Memory B cell (primary cell): ENCODE measurements around the gene CPT1A.

ENCODE experiments used
- ATAC-seq: fragments of 150-1000 bp; cut with Tn5 transposase; 2 replicates; pipeline ENCODE4 v1.10.0; 2021; ENCODE audit warnings: low read depth, mild to moderate bottlenecking, moderate library complexity
- DNase-seq, 2 donors: peaks; one replicate each; pipeline ENCODE4 v3.0.0; 2022; ENCODE audit warnings: low spot score in 2 of 2
- H3K27ac Mint-ChIP-seq: one replicate; pipeline ENCODE4 v1.8.0; 2022; ENCODE audit warnings: mild to moderate bottlenecking, moderate library complexity, mixed read lengths
- H3K27me3 Mint-ChIP-seq: one replicate; pipeline ENCODE4 v1.8.0; 2022; ENCODE audit warnings: mixed read lengths
- H3K36me3 Mint-ChIP-seq: one replicate; pipeline ENCODE4 v1.8.0; 2022; ENCODE audit warnings: mild to moderate bottlenecking, mixed read lengths
- H3K4me1 Mint-ChIP-seq: one replicate; pipeline ENCODE4 v1.8.0; 2022; ENCODE audit warnings: mixed read lengths
- H3K4me3 Mint-ChIP-seq: one replicate; pipeline ENCODE4 v1.8.0; 2022; ENCODE audit warnings: mild to moderate bottlenecking, moderate library complexity, mixed read lengths
- H3K9me3 Mint-ChIP-seq: one replicate; pipeline ENCODE4 v1.8.0; 2022; ENCODE audit warnings: mixed read lengths

CPT1A gene

GRCh38 chr11:68843703-68844312, 2.1 kb upstream of the CPT1A start:
- Mint-ChIP-seq H3K27me3 (no peaks in the 10 kb centered on the region), H3K9me3 (no peaks in the 10 kb centered on the region), H3K36me3 (no peaks in the 10 kb centered on the region), H3K4me3 (peak overlapping the region; percentile 97), H3K27ac (peak overlapping the region; percentile 53), H3K4me1 (peaks cover 8% of the 10 kb centered on the region)
- ATAC-seq = peak; percentile 62
- peak; percentile 62 to 67 for DNase-seq

- DNase-seq = peak in 1 of 2 donors; percentile 32
- no peak for ATAC-seq
- Mint-ChIP-seq H3K27me3 (no peaks in the 10 kb centered on the region), H3K4me1 (peaks cover 8% of the 10 kb centered on the region), H3K27ac (peak overlapping the region; percentile 53), H3K4me3 (peak overlapping the region; percentile 97), H3K9me3 (no peaks in the 10 kb centered on the region), H3K36me3 (no peaks in the 10 kb centered on the region)
These were observed 1.4 kb upstream of the CPT1A start for GRCh38 chr11:68843052-68843561.

- DNase-seq (no peak), ATAC-seq (no peak)
- H3K4me1 Mint-ChIP-seq = peaks cover 14% of the 10 kb centered on the region
- no peaks in the 10 kb centered on the region for H3K9me3 Mint-ChIP-seq
- H3K27ac Mint-ChIP-seq = peak overlapping the region; percentile 7
- H3K4me3 Mint-ChIP-seq = peak overlapping the region; percentile 97
- no peaks in the 10 kb centered on the region for H3K27me3 Mint-ChIP-seq
- H3K36me3 Mint-ChIP-seq = no peaks in the 10 kb centered on the region
These were observed 823 bp upstream of the CPT1A start for GRCh38 chr11:68842427-68843051.

- Mint-ChIP-seq H3K4me3 (peak overlapping the region; percentile 88), H3K9me3 (no peaks in the 10 kb centered on the region), H3K27ac (peak overlapping the region; percentile 83), H3K36me3 (no peaks in the 10 kb centered on the region), H3K4me1 (peaks cover 17% of the 10 kb centered on the region), H3K27me3 (no peaks in the 10 kb centered on the region)
- ATAC-seq (no peak), DNase-seq (peak in 1 of 2 donors; percentile 37)
These were observed 759 bp downstream of the CPT1A start for GRCh38 chr11:68840661-68841653.

GRCh38 chr11:68839911-68840641, 1.6 kb downstream of the CPT1A start:
- H3K4me3 Mint-ChIP-seq = peak overlapping the region; percentile 88
- DNase-seq = no peak

GRCh38 chr11:68839054-68839865, 2.5 kb downstream of the CPT1A start:
- H3K27me3 Mint-ChIP-seq = no peaks in the 10 kb centered on the region
- DNase-seq = peak; percentile 83 to 88
- no peaks in the 10 kb centered on the region for H3K36me3 Mint-ChIP-seq
- H3K9me3 Mint-ChIP-seq = no peaks in the 10 kb centered on the region
- peaks cover 24% of the 10 kb centered on the region for H3K4me1 Mint-ChIP-seq
- H3K4me3 Mint-ChIP-seq = peak overlapping the region; percentile 88
- peak overlapping the region; percentile 83 for H3K27ac Mint-ChIP-seq
- ATAC-seq = peak; percentile 63

More at GRCh38 chr11:68839911-68840641, 1.6 kb downstream of the CPT1A start:
- H3K27ac Mint-ChIP-seq = peak overlapping the region; percentile 83
- H3K9me3 Mint-ChIP-seq = no peaks in the 10 kb centered on the region
- no peaks in the 10 kb centered on the region for H3K27me3 Mint-ChIP-seq
- peaks cover 24% of the 10 kb centered on the region for H3K4me1 Mint-ChIP-seq
- ATAC-seq = peak; percentile 3
- H3K36me3 Mint-ChIP-seq = no peaks in the 10 kb centered on the region

GRCh38 chr11:68838572-68838964, 3.1 kb downstream of the CPT1A start:
- Mint-ChIP-seq H3K36me3 (no peaks in the 10 kb centered on the region), H3K4me3 (peak overlapping the region; percentile 88), H3K27me3 (no peaks in the 10 kb centered on the region), H3K27ac (peak overlapping the region; percentile 83), H3K4me1 (peaks cover 21% of the 10 kb centered on the region), H3K9me3 (no peaks in the 10 kb centered on the region)
- DNase-seq (no peak), ATAC-seq (no peak)

- Mint-ChIP-seq H3K27me3 (no peaks in the 10 kb centered on the region), H3K9me3 (no peaks in the 10 kb centered on the region), H3K27ac (peak overlapping the region; percentile 83), H3K4me1 (peaks cover 18% of the 10 kb centered on the region), H3K36me3 (no peaks in the 10 kb centered on the region), H3K4me3 (peak overlapping the region; percentile 59)
- ATAC-seq (no peak), DNase-seq (no peak)
These were observed 3.8 kb downstream of the CPT1A start for GRCh38 chr11:68837583-68838571.

GRCh38 chr11:68835749-68836148, 6.0 kb downstream of the CPT1A start:
- H3K27me3 Mint-ChIP-seq = no peaks in the 10 kb centered on the region
- H3K4me3 Mint-ChIP-seq = no peak overlapping the region
- peaks cover 2% of the 10 kb centered on the region for H3K36me3 Mint-ChIP-seq
- ATAC-seq (no peak), DNase-seq (no peak)
- H3K4me1 Mint-ChIP-seq = peaks cover 21% of the 10 kb centered on the region
- H3K27ac Mint-ChIP-seq = no peak overlapping the region
- H3K9me3 Mint-ChIP-seq = no peaks in the 10 kb centered on the region

GRCh38 chr11:68835328-68835727, 6.4 kb downstream of the CPT1A start:
- DNase-seq = no peak
- H3K36me3 Mint-ChIP-seq = peaks cover 5% of the 10 kb centered on the region
- ATAC-seq = no peak
- H3K9me3 Mint-ChIP-seq = no peaks in the 10 kb centered on the region
- no peak overlapping the region for H3K4me3 Mint-ChIP-seq
- H3K4me1 Mint-ChIP-seq = peaks cover 24% of the 10 kb centered on the region
- no peaks in the 10 kb centered on the region for H3K27me3 Mint-ChIP-seq
- no peak overlapping the region for H3K27ac Mint-ChIP-seq

GRCh38 chr11:68832476-68833181, 9.1 kb downstream of the CPT1A start:
- Mint-ChIP-seq H3K9me3 (no peaks in the 10 kb centered on the region), H3K4me3 (no peak overlapping the region), H3K27me3 (no peaks in the 10 kb centered on the region), H3K4me1 (peaks cover 37% of the 10 kb centered on the region), H3K27ac (no peak overlapping the region), H3K36me3 (peaks cover 8% of the 10 kb centered on the region)
- no peak for ATAC-seq
- DNase-seq = no peak
